SK-N-SH treated with all-trans-retinoic acid at 6 μM for 48 hours (cell line): Measurements from ENCODE around the gene KNDC1.
A peak's percentile ranks its signal among the peaks of the same experiment; 100 is the strongest.

Source experiments
- ARNTL ChIP-seq: fragments of 450-650 bp; formaldehyde crosslinking; IDR thresholded peaks from 2 replicates; pipeline ENCODE4 v1.5.0; 2020; ENCODE audit warnings: low read depth, mild to moderate bottlenecking, moderate library complexity, borderline replicate concordance
- ISL1 ChIP-seq: fragments of 250-450 bp; sonication (Bioruptor Pico); IDR thresholded peaks from 2 replicates; pipeline ENCODE4 v2.1.2; 2022; ENCODE audit warnings: mild to moderate bottlenecking, moderate library complexity
- RARB ChIP-seq: fragments of 250-450 bp; sonication (Bioruptor Pico); IDR thresholded peaks from 2 replicates; pipeline ENCODE4 v1.8.0; 2021; ENCODE audit warnings: mild to moderate bottlenecking, moderate library complexity
- TCF4 ChIP-seq: fragments of 250-450 bp; sonication (Bioruptor Pico); IDR thresholded peaks from 2 replicates; pipeline ENCODE4 v1.8.0; 2021; ENCODE audit warnings: mild to moderate bottlenecking, moderate library complexity, borderline replicate concordance
- ZFP3 ChIP-seq: fragments of 250-450 bp; sonication (Bioruptor Pico); IDR thresholded peaks from 2 replicates; pipeline ENCODE4 v1.5.0; 2020; ENCODE audit warnings: mild to moderate bottlenecking, moderate library complexity
- ZFP30 ChIP-seq: fragments of 450-650 bp; formaldehyde crosslinking; IDR thresholded peaks from 2 replicates; pipeline ENCODE4 v1.5.0; 2022; ENCODE audit warnings: mild to moderate bottlenecking, moderate library complexity

DNA sequence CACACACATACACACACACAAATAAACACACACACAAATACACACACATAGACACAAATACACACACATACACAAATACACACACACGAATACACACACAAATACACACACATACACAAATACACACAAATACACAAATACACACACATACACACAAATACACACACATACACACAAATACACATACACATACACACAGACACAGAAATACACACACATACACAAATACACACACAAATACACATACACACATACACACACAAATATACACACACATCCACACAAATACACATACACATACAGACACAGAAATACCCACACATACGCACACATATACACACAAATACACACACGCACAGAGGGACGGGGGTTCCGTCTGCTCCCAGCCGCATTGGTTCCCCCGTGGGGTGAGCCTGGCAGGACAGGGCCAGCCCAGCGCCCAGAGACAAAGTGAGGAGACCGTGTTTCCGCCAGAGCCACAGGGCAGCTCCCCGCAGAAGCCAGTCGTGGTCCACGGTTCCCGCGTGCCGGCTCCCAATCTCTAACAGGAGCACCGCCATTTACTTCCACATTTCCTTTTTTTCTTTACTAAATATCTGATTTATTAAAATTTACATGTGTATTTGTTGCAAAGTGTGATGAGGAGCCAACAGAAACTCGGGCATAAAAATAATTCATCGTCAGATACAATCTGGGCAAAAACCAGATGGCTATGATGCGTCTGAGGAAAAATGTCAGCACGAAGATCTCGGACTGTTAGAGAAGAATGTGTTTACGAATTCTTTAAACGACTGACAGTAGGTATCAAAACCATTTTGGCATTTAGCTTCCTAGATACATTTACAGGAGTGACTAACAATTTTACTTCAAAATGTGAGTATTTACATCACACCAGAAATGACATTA, 3.1 kb upstream of the KNDC1 start:
- no peak for TF ChIP-seq ZFP30
- no peak for TF ChIP-seq RARB
- TF ChIP-seq ISL1 (CRISPR knock-in tag), result peak; percentile 83
- no peak for TF ChIP-seq ARNTL (CRISPR knock-in tag)
- TF ChIP-seq ZFP3, result 0 out of 2 replicates have a peak, but pooled peaks have one; percentile 17
- peak; percentile 84 for TF ChIP-seq TCF4
